Spinal cord (tissue), 10 donors: Measurements from ENCODE around the gene CC2D1B. TPM values are rescaled to one million over a fixed set of nuclear protein-coding genes. Genes with fewer than 3 reads are reported as not detected.
A peak's percentile ranks its signal among the peaks of the same experiment; 100 is the strongest.

Experiments
- DNase-seq, 6 donors: peaks; one replicate each; pipeline versions ENCODE4 v3.0.0 to v3.0.0-alpha.2; 2013 to 2015; ENCODE audit warnings: low spot score in 6 of 6, low read depth in 4 of 6
- H3K27ac ChIP-seq: one replicate; pipeline ENCODE4 v1.5.1; 2013; ENCODE audit warnings: low read depth, low read length, control low read depth
- H3K27me3 ChIP-seq: one replicate; pipeline ENCODE4 v1.6.1; 2013; ENCODE audit warnings: low read length; ENCODE audit not compliant: control insufficient read depth, insufficient read depth
- H3K36me3 ChIP-seq: one replicate; pipeline ENCODE4 v1.6.1; 2013; ENCODE audit warnings: low read length; ENCODE audit not compliant: control insufficient read depth, insufficient read depth
- H3K4me1 ChIP-seq: one replicate; pipeline ENCODE4 v1.6.1; 2013; ENCODE audit warnings: low read length; ENCODE audit not compliant: control insufficient read depth, insufficient read depth
- H3K4me3 ChIP-seq: one replicate; pipeline ENCODE4 v1.5.1; 2013; ENCODE audit warnings: low read depth, low read length, control low read depth
- H3K9me3 ChIP-seq: one replicate; pipeline ENCODE4 v1.6.1; 2013; ENCODE audit warnings: low read length; ENCODE audit not compliant: control insufficient read depth, insufficient read depth
- whole genome bisulfite sequencing: methylation state at CpG from one replicate; pipeline ENCODE4 v1.1.5; 2013; ENCODE audit warnings: missing lambda C conversion rate; ENCODE audit not compliant: insufficient coverage; 5-methylcytosine and 5-hydroxymethylcytosine counted together
- polyA plus RNA-seq, 2 donors: library from polyadenylated mRNA; unstranded; fragments of 120-200 nt; gene quantifications; one replicate each; pipeline ENCODE4 v1.2.1, GENCODE V29; 2013; ENCODE audit not compliant: insufficient read length in 2 of 2
- total RNA-seq, 2 donors: library from RNA; depleted of rRNA in 1 of 2; stranded (reverse); fragments of 120-200 nt in 1 of 2; fragments of >200 nt in 1 of 2; gene quantifications; one replicate each; pipeline versions ENCODE4 v1.2.3 to v1.2.4, GENCODE V29; 2013 to 2014
- donor health status: healthy.

The CC2D1B gene
- total and polyA plus RNA-seq, 4 donors, result 9.2 to 26.0 (median 25.0) TPM

DNA sequence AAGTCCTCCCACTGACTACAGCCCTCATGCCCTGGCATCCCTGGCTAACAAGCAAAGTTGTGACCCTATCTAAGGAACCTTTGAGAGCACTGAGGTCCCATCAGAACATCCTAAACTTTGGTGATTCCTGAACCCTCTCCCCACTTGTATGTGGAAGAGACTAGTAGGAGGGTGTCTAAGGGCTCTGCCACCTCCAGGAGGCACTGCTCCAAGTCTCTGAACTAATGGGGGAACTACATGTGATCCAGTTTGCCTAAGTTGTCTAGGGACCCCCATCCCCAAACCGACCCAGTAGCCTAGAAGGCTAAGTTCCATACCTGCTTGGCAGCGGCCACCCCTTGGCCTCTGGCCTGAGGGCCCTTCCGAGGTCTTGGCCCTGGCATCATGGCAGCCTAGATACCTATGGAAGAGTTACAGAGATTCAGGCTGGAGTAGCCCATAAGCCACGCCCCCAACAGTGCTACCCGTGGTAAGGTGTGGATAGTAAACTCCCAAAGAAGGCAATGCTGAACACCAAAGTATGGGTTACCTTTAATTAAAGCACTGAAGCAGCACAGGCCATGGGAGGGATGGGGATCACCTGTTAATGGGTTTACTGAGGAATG is 1.7 kb downstream of the CC2D1B start:
- H3K27ac ChIP-seq, result no peak overlapping the region
- H3K4me1 ChIP-seq, result peaks cover 28% of the 10 kb centered on the region
- H3K36me3 ChIP-seq, result peaks cover 42% of the 10 kb centered on the region
- WGBS, result 100% methylated on average over 2 of the region's 5 CpGs
- H3K9me3 ChIP-seq, result no peaks in the 10 kb centered on the region
- no peaks in the 10 kb centered on the region for H3K27me3 ChIP-seq
- no peak for DNase-seq
- no peak overlapping the region for H3K4me3 ChIP-seq

DNA sequence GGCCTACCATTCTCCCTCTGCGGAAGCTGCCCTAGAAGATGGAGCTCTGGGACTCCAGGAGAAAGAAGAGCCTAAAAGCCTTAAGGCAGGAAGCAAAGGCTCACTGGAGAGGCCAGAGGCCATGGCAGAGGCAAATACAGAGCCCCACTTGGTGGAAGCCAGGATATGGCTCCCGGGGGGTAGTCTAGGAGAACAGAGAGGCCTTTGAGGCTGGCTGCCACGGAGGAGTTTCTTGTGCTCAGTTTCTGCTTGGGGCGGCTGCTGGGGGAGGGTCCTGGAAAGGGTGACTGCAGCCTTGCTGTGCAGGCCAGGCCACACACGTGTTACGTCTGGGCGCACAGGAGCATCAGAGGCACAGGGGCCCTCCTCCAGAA is 5.4 kb downstream of the CC2D1B start:
- H3K36me3 ChIP-seq, result peaks cover 79% of the 10 kb centered on the region
- 75% methylated on average over 7 of the region's 7 CpGs for WGBS
- no peaks in the 10 kb centered on the region for H3K27me3 ChIP-seq
- H3K4me1 ChIP-seq, result peaks cover 22% of the 10 kb centered on the region
- no peak for DNase-seq
- no peak overlapping the region for H3K4me3 ChIP-seq
- peak overlapping the region; percentile 33 for H3K27ac ChIP-seq
- H3K9me3 ChIP-seq, result no peaks in the 10 kb centered on the region

DNA sequence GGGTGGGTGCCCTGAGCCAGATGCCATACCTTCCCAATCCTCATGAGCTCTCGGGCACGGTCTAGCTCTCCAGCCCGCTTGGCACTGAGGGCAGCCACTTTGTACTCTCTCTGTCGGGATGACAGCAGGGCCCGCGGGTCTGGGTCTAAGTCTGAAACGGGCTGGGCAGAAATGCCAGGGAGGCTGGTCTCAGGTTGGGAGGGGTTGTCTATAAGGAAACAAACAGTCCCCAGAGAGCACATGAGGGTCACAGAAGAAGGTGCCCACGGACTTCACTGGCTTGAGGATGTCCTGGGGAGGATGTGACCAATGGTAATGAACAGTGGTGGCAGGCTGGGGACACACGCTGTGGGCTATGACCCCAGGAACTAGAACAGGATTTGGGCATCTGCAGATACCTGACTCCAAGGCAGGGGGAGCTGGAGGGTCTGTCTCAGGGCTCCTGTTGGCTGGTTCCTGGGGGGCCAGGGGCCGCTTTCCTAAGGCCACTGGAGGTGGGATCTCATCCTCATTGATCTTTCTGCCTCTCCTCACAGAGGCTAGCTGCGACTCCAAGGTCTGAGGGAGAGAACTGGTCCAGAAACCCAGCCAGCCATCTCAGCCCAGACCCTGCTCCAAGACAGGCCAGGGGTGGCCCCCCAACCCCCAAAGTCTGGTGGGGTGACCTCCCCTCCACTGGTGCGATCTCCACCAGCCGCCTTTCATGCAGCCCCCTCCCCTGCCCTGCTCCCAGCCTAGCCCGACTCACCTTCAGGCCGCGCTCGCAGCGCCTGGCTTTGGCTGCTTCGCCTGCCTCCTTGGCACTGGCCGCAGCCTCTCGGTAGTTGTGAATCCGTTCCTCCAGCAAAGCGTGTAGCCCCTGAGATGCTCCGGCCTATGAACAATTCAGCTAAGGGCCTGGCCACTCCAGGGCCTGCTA is 6.1 kb downstream of the CC2D1B start:
- WGBS, result 94% methylated on average over 22 of the region's 24 CpGs
- H3K9me3 ChIP-seq, result no peaks in the 10 kb centered on the region
- H3K36me3 ChIP-seq, result peaks cover 86% of the 10 kb centered on the region
- no peak for DNase-seq
- peak overlapping the region; percentile 33 for H3K27ac ChIP-seq
- no peaks in the 10 kb centered on the region for H3K27me3 ChIP-seq
- no peak overlapping the region for H3K4me3 ChIP-seq
- peaks cover 16% of the 10 kb centered on the region for H3K4me1 ChIP-seq

GRCh38 chr1:52358851-52359497 is 7.0 kb downstream of the CC2D1B start:
- Histone ChIP-seq H3K9me3 (no peaks in the 10 kb centered on the region), H3K36me3 (peaks cover 91% of the 10 kb centered on the region), H3K27me3 (no peaks in the 10 kb centered on the region), H3K4me3 (no peak overlapping the region), H3K27ac (no peak overlapping the region), H3K4me1 (peaks cover 7% of the 10 kb centered on the region)
- WGBS, result 98% methylated on average over 11 of the region's 18 CpGs
- DNase-seq, result no peak

DNA sequence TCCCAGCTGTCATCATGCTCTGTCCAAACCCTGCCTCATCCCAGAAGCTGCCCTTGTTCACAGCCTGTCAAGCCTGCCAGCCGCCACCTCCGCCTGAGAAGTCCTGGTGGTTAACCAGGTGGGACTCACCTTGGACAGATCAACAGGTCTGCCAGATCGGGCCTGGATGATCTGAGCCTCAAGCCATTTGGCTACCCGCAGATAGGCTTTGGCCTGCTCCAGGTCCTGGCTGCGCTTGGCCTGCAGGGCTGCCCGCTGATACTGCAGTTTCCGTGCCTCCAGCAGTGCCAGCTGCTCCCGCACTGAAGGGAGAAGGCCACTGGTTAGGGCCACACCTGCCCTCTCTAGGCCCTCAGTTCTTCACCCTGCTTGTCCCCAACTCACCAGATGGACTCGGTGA is 8.6 kb downstream of the CC2D1B start:
- Histone ChIP-seq H3K4me3 (no peak overlapping the region), H3K4me1 (peaks cover 7% of the 10 kb centered on the region), H3K27ac (no peak overlapping the region), H3K36me3 (peaks cover 98% of the 10 kb centered on the region), H3K9me3 (no peaks in the 10 kb centered on the region), H3K27me3 (no peaks in the 10 kb centered on the region)
- DNase-seq, result no peak
- 97% methylated on average over 9 of the region's 9 CpGs for WGBS

GRCh38 chr1:52356818-52357355 is 9.1 kb downstream of the CC2D1B start:
- 89% methylated on average over 7 of the region's 8 CpGs for WGBS
- H3K36me3 ChIP-seq, result peaks cover 93% of the 10 kb centered on the region
- no peaks in the 10 kb centered on the region for H3K9me3 ChIP-seq
- no peaks in the 10 kb centered on the region for H3K27me3 ChIP-seq
- no peak overlapping the region for H3K4me3 ChIP-seq
- no peak for DNase-seq
- no peak overlapping the region for H3K27ac ChIP-seq
- H3K4me1 ChIP-seq, result peaks cover 7% of the 10 kb centered on the region

DNA sequence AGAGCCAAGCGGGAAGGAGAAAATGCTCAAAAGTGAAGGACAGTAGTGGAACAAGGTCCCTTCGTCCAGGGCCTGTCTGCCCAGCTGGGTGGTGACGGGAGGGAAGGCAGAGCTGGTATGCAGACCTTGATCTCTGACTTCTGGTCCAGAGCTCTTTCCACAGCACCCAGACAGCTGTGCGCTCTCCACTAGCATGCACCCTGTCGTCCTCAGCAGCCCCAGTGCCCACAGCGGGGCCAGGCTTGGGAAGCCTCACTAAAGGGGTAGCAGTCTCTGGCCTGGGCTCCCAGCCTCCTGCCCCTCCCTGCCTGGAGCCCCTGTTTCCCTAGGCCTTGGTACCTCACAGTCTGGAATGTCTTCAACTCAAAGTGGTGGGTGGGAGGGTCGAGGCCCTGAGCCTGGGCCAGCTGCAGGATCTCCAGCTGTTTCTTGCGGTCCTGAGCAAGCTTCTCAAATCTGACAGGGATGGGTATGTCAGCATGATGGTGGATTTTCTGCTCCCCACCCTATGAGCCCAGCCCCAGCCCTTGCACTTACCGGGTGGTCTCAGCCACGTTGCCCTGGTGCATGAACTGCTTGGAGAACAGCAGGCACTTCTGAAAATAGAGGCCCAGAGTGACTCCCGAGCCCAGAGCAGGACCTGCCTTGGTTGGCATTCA is 10.0 kb downstream of the CC2D1B start:
- no peak overlapping the region for H3K27ac ChIP-seq
- H3K4me1 ChIP-seq, result peaks cover 6% of the 10 kb centered on the region
- no peaks in the 10 kb centered on the region for H3K27me3 ChIP-seq
- H3K9me3 ChIP-seq, result no peaks in the 10 kb centered on the region
- peaks cover 84% of the 10 kb centered on the region for H3K36me3 ChIP-seq
- H3K4me3 ChIP-seq, result no peak overlapping the region
- DNase-seq, result no peak
- WGBS, result 89% methylated on average over 10 of the region's 11 CpGs

DNA sequence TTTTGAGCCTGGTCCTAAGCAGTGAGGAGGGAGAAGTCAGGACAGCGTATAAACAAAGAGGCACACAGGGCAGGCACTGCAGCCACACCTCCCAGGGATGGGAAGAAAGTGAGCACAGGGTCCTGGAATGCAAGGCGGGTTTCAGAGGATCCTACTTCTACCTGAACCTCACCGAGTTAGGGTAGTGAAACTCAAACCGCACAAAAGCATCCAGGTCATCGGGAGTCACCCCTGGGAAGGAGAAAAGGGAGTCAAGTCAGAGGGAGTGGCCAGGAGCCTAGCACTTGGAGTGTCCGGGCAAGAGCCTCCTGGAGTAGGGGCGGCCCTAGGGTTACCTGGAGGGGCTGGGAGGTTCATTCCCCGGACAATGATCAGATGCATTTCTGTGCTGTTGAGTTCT is 10.6 kb downstream of the CC2D1B start:
- Histone ChIP-seq H3K27me3 (no peaks in the 10 kb centered on the region), H3K27ac (no peak overlapping the region), H3K9me3 (no peaks in the 10 kb centered on the region), H3K4me3 (no peak overlapping the region), H3K4me1 (peaks cover under 1% of the 10 kb centered on the region), H3K36me3 (peaks cover 83% of the 10 kb centered on the region)
- WGBS, result 98% methylated on average over 6 of the region's 8 CpGs
- no peak for DNase-seq

- peak overlapping the region; percentile 55 for H3K27ac ChIP-seq
- WGBS, result 91% methylated on average over 5 of the region's 7 CpGs
- H3K4me3 ChIP-seq, result no peak overlapping the region
- peaks cover 3% of the 10 kb centered on the region for H3K4me1 ChIP-seq
- peaks cover 55% of the 10 kb centered on the region for H3K36me3 ChIP-seq
- H3K9me3 ChIP-seq, result no peaks in the 10 kb centered on the region
- no peaks in the 10 kb centered on the region for H3K27me3 ChIP-seq
- DNase-seq, result no peak
Observed at GRCh38 chr1:52352690-52353089, 13.3 kb downstream of the CC2D1B start.
